ENCODE data around the gene RASSF4.

GRCh38 chr10:44938956-44939355, 20.6 kb upstream of the RASSF4 start:
- TF ChIP-seq CTCF (IDR thresholded peaks at IDR 0.05) (no peak), POLR2A (IDR thresholded peaks at IDR 0.05) (no peak)

All from esophagus squamous epithelium (tissue), 4 donors.